Measurements from ENCODE around the gene LTN1.
"Not testable (repeated sequence)": the region's sequence is repeated elsewhere in the genome, so short reads cannot be mapped to it uniquely, and the experiment has no call there.

Gene LTN1

DNA sequence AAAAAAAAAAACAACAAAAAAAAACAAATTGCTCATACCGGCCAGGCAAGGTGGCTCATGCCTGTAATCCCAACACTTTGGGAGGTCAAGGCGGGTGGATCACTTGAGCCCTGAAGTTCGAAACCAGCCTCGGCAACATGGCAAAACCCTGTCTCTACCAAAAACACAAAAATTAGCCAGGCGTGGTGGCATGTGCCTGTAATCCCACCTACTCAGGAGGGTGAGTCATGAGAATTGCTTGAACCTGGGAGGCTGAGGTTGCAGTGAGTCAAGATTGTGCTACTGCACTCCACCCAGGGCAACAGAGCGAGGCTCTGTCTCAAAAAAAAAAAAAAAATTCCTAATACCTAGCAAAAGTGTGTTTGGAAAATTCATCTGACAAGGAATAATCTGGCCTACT is 4.5 kb downstream of the LTN1 start:
- H3K27ac ChIP-seq (ENCODE audit: low read length); DNase-seq (ENCODE audit: low read depth, low spot score); H3K4me3 ChIP-seq (ENCODE audit: low read length); H3K9me3 ChIP-seq (ENCODE audit: control insufficient read depth, insufficient read depth, low read length); H3K4me1 ChIP-seq (ENCODE audit: control insufficient read depth, insufficient read depth, low read length); H3K36me3 ChIP-seq (ENCODE audit: control insufficient read depth, insufficient read depth, low read length); H3K27me3 ChIP-seq (ENCODE audit: control insufficient read depth, insufficient read depth, low read length): not testable (repeated sequence)
- no CpG with 5 or more reads among the region's 6 CpGs for WGBS (ENCODE audit: insufficient coverage, insufficient read length)

DNA sequence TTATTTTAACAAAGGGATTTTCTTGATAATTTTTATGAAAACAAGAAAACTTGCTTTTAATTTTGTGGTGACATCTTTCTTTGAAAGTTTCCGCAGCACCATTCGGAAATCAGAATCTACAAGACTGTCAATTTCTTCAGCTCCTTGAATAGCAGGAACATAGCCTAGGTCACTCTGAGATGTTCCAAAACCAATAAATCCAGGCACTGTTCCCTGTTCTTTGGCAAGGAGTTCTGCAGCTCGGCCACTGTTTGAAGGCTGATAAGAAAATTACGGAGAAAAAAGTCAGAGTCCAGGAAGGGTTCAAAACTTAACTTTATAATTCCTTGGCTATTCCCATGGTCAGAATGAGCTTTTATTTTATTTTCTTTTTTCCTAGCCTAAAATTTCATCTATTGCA is 6.0 kb downstream of the LTN1 start:
- Histone ChIP-seq H3K36me3 (ENCODE audit: control insufficient read depth, insufficient read depth, low read length) (no peaks in the 10 kb centered on the region), H3K9me3 (ENCODE audit: control insufficient read depth, insufficient read depth, low read length) (no peaks in the 10 kb centered on the region), H3K27me3 (ENCODE audit: control insufficient read depth, insufficient read depth, low read length) (no peaks in the 10 kb centered on the region), H3K4me3 (ENCODE audit: low read length) (no peak overlapping the region), H3K4me1 (ENCODE audit: control insufficient read depth, insufficient read depth, low read length) (no peaks in the 10 kb centered on the region), H3K27ac (ENCODE audit: low read length) (no peak overlapping the region)
- no peak for DNase-seq (ENCODE audit: low read depth, low spot score)
- no CpG with 5 or more reads among the region's 4 CpGs for WGBS (ENCODE audit: insufficient coverage, insufficient read length)

DNA sequence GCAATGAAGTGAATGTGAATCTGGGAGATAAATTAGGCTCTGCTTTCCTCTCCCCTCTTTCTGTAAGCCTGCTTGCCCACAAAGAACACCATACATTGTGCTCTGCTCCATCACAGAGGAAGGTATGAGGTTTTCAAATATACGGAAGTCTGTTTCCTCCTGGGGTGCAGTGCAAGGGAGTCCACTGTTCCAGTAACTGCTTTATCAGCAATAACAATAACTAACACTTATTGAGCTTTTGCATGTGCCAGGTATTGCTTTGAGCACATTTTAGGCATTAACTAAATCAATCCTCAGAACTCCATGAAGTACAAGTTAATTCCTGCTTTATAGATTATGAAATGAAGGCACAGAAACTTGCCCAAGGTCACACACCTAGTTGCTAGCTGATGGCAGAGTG is 10.0 kb downstream of the LTN1 start:
- no peaks in the 10 kb centered on the region for H3K9me3 ChIP-seq (ENCODE audit: control insufficient read depth, insufficient read depth, low read length)
- no peak for DNase-seq (ENCODE audit: low read depth, low spot score)
- no peaks in the 10 kb centered on the region for H3K27me3 ChIP-seq (ENCODE audit: control insufficient read depth, insufficient read depth, low read length)
- no peaks in the 10 kb centered on the region for H3K4me1 ChIP-seq (ENCODE audit: control insufficient read depth, insufficient read depth, low read length)
- no peak overlapping the region for H3K27ac ChIP-seq (ENCODE audit: low read length)
- H3K4me3 ChIP-seq (ENCODE audit: low read length) = no peak overlapping the region
- H3K36me3 ChIP-seq (ENCODE audit: control insufficient read depth, insufficient read depth, low read length) = no peaks in the 10 kb centered on the region; the same call in 1 of the 2 replicates
- WGBS (ENCODE audit: insufficient coverage, insufficient read length) = no CpG with 5 or more reads among the region's 1 CpG

DNA sequence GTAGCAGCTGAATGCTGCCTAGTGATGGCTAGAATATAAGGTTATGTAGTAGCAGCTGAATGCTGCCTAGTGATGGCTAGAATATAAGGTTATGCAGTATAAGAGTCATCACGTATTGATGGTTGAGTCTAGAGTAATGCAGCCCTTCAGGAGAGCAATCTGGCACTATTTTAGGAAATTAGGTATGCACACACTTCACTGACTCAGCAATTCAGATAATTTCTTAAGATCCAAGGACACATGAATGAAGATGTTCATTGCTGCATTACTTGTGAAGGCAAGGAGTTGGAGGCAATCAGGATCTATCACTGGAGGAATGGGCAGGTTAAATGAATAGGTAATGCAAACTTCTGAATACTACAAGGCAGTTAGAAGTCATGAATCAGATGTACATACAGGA is 13.6 kb downstream of the LTN1 start:
- Histone ChIP-seq H3K27me3 (ENCODE audit: control insufficient read depth, insufficient read depth, low read length) (no peaks in the 10 kb centered on the region), H3K4me1 (ENCODE audit: control insufficient read depth, insufficient read depth, low read length) (no peaks in the 10 kb centered on the region), H3K27ac (ENCODE audit: low read length) (no peak overlapping the region), H3K36me3 (ENCODE audit: control insufficient read depth, insufficient read depth, low read length) (no peaks in the 10 kb centered on the region; the same call in 1 of the 2 replicates), H3K4me3 (ENCODE audit: low read length) (no peak overlapping the region), H3K9me3 (ENCODE audit: control insufficient read depth, insufficient read depth, low read length) (no peaks in the 10 kb centered on the region)
- no CpG with 5 or more reads among the region's 1 CpG for WGBS (ENCODE audit: insufficient coverage, insufficient read length)
- DNase-seq (ENCODE audit: low read depth, low spot score) = no peak

DNA sequence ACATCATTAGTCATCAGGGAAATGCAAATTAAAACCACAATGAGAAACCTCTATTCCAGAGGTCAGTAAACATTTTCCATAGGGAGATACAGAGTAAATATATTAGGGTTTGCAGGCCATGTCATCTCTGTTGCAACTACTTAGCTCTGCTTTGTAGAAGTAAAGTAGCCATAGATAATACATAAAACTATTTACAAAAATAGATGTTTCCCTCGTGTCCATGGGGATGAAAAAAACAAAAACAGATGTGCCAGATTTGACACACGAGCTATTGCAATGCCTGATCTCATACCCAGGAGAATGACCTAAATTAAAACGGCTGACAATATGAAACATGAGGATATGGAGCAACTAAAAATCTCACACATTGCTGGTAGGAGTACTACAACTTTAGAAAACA is 17.3 kb downstream of the LTN1 start:
- Histone ChIP-seq H3K36me3 (ENCODE audit: control insufficient read depth, insufficient read depth, low read length) (no peaks in the 10 kb centered on the region; the same call in 1 of the 2 replicates), H3K4me3 (ENCODE audit: low read length) (no peak overlapping the region), H3K4me1 (ENCODE audit: control insufficient read depth, insufficient read depth, low read length) (no peaks in the 10 kb centered on the region), H3K9me3 (ENCODE audit: control insufficient read depth, insufficient read depth, low read length) (no peaks in the 10 kb centered on the region), H3K27ac (ENCODE audit: low read length) (no peak overlapping the region), H3K27me3 (ENCODE audit: control insufficient read depth, insufficient read depth, low read length) (no peaks in the 10 kb centered on the region)
- DNase-seq (ENCODE audit: low read depth, low spot score) = no peak
- WGBS (ENCODE audit: insufficient coverage, insufficient read length) = no CpG with 5 or more reads among the region's 3 CpGs

DNA sequence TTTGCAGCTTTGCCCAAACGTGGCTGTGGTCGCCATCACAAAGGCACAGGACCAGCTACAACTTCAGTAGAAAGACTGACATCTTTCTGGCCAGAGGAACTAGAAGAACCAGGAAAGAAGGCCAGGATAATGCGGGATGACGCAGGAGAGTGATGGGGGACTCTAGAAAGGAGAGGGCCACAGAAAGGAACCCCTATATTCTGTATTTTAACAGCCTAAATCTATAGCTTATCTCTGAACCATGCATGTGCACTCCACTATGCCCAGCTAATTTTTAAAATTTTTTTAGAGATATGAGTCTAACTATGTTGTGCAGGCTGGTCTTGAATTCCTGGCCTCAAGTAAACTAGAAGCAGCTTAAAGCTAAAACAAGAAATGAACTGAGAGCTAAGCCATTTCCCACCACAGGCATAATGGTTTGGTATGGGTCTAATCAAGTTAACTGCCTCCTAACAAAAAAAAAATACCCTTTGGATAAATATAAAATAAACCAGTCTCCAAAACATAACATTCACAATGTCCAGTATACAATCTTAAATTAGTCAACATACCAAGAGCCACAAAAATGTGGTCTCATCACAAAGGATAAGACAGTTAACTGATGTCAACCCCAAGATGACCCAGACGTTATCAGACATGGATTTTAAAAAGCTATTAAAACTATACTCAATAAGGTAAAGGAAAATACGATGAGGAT is 18.0 kb downstream of the LTN1 start:
- no peaks in the 10 kb centered on the region for H3K9me3 ChIP-seq (ENCODE audit: control insufficient read depth, insufficient read depth, low read length)
- H3K4me3 ChIP-seq (ENCODE audit: low read length) = no peak overlapping the region
- H3K27ac ChIP-seq (ENCODE audit: low read length) = no peak overlapping the region
- no peaks in the 10 kb centered on the region for H3K4me1 ChIP-seq (ENCODE audit: control insufficient read depth, insufficient read depth, low read length)
- no peaks in the 10 kb centered on the region for H3K27me3 ChIP-seq (ENCODE audit: control insufficient read depth, insufficient read depth, low read length)
- DNase-seq (ENCODE audit: low read depth, low spot score) = no peak
- no CpG with 5 or more reads among the region's 6 CpGs for WGBS (ENCODE audit: insufficient coverage, insufficient read length)
- H3K36me3 ChIP-seq (ENCODE audit: control insufficient read depth, insufficient read depth, low read length) = no peaks in the 10 kb centered on the region; the same call in 1 of the 2 replicates

DNA sequence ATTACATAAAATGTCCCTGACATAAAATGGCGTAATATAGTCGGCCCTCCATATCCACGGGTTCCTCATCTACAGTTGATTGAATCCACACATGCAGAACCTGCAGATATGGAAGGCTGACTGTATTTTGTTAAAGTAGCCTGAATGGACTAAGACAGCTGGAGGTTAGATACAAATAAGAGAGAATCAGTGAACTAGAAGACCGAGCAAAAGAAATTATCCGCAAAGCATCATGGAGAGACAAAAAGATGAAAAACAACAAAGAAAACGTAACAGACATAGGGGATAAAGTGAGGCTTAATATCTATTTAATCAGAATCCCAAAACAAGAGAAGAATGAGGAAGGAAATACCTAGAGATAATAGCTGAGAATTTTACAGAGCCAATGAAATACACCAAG is 20.3 kb downstream of the LTN1 start:
- no peaks in the 10 kb centered on the region for H3K4me1 ChIP-seq (ENCODE audit: control insufficient read depth, insufficient read depth, low read length)
- no peak overlapping the region for H3K4me3 ChIP-seq (ENCODE audit: low read length)
- no CpG with 5 or more reads among the region's 6 CpGs for WGBS (ENCODE audit: insufficient coverage, insufficient read length)
- H3K36me3 ChIP-seq (ENCODE audit: control insufficient read depth, insufficient read depth, low read length) = no peaks in the 10 kb centered on the region
- DNase-seq (ENCODE audit: low read depth, low spot score) = no peak
- H3K9me3 ChIP-seq (ENCODE audit: control insufficient read depth, insufficient read depth, low read length) = no peaks in the 10 kb centered on the region
- no peak overlapping the region for H3K27ac ChIP-seq (ENCODE audit: low read length)
- no peaks in the 10 kb centered on the region for H3K27me3 ChIP-seq (ENCODE audit: control insufficient read depth, insufficient read depth, low read length)

DNA sequence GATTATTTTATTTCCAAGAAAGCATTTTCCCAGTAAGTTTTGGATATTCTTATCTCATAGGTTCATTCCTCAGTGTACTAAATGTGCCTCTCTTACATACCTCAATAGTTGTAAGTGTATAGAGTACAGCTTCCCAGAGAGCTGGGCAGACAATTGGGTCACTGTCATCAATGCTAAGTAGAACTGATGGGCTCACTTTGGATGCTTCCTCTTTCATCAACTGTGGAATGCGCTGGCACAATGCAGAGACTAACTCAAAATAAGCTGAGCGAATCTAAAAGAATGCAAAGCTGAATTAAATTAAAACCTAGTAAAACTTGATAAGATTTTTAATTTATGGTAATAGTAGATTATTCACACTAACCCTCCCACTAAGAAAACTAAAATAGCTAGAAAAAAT is 21.5 kb downstream of the LTN1 start:
- Histone ChIP-seq H3K36me3 (ENCODE audit: control insufficient read depth, insufficient read depth, low read length) (no peaks in the 10 kb centered on the region), H3K27me3 (ENCODE audit: control insufficient read depth, insufficient read depth, low read length) (no peaks in the 10 kb centered on the region), H3K4me3 (ENCODE audit: low read length) (no peak overlapping the region), H3K27ac (ENCODE audit: low read length) (no peak overlapping the region), H3K9me3 (ENCODE audit: control insufficient read depth, insufficient read depth, low read length) (no peaks in the 10 kb centered on the region), H3K4me1 (ENCODE audit: control insufficient read depth, insufficient read depth, low read length) (no peaks in the 10 kb centered on the region)
- no CpG with 5 or more reads among the region's 2 CpGs for WGBS (ENCODE audit: insufficient coverage, insufficient read length)
- no peak for DNase-seq (ENCODE audit: low read depth, low spot score)

DNA sequence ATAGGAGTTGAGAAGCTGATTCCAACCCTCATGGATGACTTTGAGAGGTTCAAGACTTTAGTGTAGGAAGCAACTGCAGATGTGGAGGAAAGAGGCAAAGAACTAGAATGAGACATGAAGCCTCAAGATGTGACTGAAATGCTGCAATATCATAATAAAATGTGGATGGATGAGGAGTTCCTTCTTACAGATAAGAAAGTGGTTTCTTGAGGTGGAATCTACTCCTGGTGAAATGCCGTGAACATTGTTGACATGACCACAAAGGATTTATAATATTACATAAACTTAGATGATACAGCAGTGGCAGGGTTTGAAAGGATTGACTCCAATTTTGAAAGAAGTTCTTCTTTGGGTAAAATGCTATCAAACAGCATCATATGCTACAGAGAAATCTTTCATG is 28.8 kb downstream of the LTN1 start:
- H3K4me3 ChIP-seq (ENCODE audit: low read length) = no peak overlapping the region
- DNase-seq (ENCODE audit: low read depth, low spot score) = no peak
- H3K27me3 ChIP-seq (ENCODE audit: control insufficient read depth, insufficient read depth, low read length) = no peaks in the 10 kb centered on the region
- no peak overlapping the region for H3K27ac ChIP-seq (ENCODE audit: low read length)
- H3K4me1 ChIP-seq (ENCODE audit: control insufficient read depth, insufficient read depth, low read length) = no peaks in the 10 kb centered on the region
- no CpG with 5 or more reads among the region's 1 CpG for WGBS (ENCODE audit: insufficient coverage, insufficient read length)
- no peaks in the 10 kb centered on the region; the same call in 1 of the 2 replicates for H3K36me3 ChIP-seq (ENCODE audit: control insufficient read depth, insufficient read depth, low read length)
- no peaks in the 10 kb centered on the region for H3K9me3 ChIP-seq (ENCODE audit: control insufficient read depth, insufficient read depth, low read length)

DNA sequence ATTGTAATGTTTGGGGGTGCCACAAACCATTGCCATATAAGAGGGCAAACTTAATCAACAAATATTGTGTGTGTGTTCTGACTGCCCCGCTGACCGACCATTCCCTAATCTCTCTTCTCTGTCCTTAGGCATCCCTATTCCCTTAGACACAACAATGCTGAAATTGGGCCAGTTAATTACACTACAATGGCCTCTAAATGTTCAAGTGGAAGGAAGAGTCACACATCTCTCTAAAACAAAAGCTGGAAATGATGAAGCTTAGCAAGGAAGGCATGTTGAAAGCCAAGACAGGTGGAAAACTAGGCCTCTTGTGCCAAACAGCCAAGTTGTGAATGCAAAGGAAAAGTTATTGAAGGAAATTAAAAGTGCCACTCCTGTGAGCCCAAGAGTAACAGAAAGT is 30.2 kb downstream of the LTN1 start:
- Histone ChIP-seq H3K36me3 (ENCODE audit: control insufficient read depth, insufficient read depth, low read length) (no peaks in the 10 kb centered on the region; the same call in 1 of the 2 replicates), H3K27ac (ENCODE audit: low read length) (no peak overlapping the region)
- DNase-seq (ENCODE audit: low read depth, low spot score) = no peak

DNA sequence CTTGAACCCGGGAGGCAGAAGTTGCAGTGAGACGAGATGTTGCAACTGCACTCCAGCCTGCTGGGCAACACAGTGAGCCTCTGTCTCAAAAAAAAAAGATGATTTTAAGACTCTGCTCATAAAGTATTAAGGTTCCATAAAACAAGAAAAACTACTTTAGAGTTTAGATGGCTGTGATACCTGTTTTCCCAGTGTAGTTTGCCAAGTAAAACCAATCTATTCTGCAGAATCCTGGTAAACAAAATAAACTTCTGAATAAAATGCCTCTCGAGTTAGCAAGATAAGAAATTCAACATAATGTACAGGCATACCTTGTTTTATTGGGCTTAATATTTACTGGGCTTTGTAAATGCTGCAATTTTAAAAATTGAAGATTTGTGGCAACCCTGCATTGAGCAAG is 30.8 kb downstream of the LTN1 start:
- Histone ChIP-seq H3K4me1 (ENCODE audit: control insufficient read depth, insufficient read depth, low read length) (no peaks in the 10 kb centered on the region), H3K9me3 (ENCODE audit: control insufficient read depth, insufficient read depth, low read length) (no peaks in the 10 kb centered on the region), H3K27ac (ENCODE audit: low read length) (no peak overlapping the region), H3K4me3 (ENCODE audit: low read length) (no peak overlapping the region), H3K27me3 (ENCODE audit: control insufficient read depth, insufficient read depth, low read length) (no peaks in the 10 kb centered on the region), H3K36me3 (ENCODE audit: control insufficient read depth, insufficient read depth, low read length) (no peaks in the 10 kb centered on the region; the same call in 1 of the 2 replicates)
- DNase-seq (ENCODE audit: low read depth, low spot score) = no peak
- WGBS (ENCODE audit: insufficient coverage, insufficient read length) = no CpG with 5 or more reads among the region's 3 CpGs

More for the DNA sequence above, 30.2 kb downstream of the LTN1 start:
- Histone ChIP-seq H3K9me3 (ENCODE audit: control insufficient read depth, insufficient read depth, low read length) (no peaks in the 10 kb centered on the region), H3K4me3 (ENCODE audit: low read length) (no peak overlapping the region), H3K4me1 (ENCODE audit: control insufficient read depth, insufficient read depth, low read length) (no peaks in the 10 kb centered on the region), H3K27me3 (ENCODE audit: control insufficient read depth, insufficient read depth, low read length) (no peaks in the 10 kb centered on the region)
- no CpG with 5 or more reads among the region's 2 CpGs for WGBS (ENCODE audit: insufficient coverage, insufficient read length)

Data from iPS DF 6.9 (cell line).